ENCODE results near the gene TM9SF2.

The TM9SF2 gene

GRCh38 chr13:99498171-99499161, 2.8 kb upstream of the TM9SF2 start (continued):
- no peak for TF ChIP-seq ZFP37 (tag by site-specific recombination; IDR thresholded peaks at IDR 0.05)
- no peak for TF ChIP-seq ZNF132 (tag by site-specific recombination; IDR thresholded peaks at IDR 0.05; ENCODE audit: borderline replicate concordance)
- TF ChIP-seq ELK4 (IDR thresholded peaks at IDR 0.05; ENCODE audit: borderline replicate concordance, low read depth, low read length) = no peak
- TF ChIP-seq, protein P1, sequence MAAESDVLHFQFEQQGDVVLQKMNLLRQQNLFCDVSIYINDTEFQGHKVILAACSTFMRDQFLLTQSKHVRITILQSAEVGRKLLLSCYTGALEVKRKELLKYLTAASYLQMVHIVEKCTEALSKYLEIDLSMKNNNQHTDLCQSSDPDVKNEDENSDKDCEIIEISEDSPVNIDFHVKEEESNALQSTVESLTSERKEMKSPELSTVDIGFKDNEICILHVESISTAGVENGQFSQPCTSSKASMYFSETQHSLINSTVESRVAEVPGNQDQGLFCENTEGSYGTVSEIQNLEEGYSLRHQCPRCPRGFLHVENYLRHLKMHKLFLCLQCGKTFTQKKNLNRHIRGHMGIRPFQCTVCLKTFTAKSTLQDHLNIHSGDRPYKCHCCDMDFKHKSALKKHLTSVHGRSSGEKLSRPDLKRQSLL (tag by site-specific recombination; IDR thresholded peaks at IDR 0.05) = peak; percentile 83
- TF ChIP-seq ZNF350 (tag by site-specific recombination; IDR thresholded peaks at IDR 0.05) = no peak
- TF ChIP-seq MEIS1 (CRISPR knock-in tag; IDR thresholded peaks at IDR 0.05; ENCODE audit: borderline replicate concordance) = no peak
- TF ChIP-seq ZNF26 (tag by site-specific recombination; IDR thresholded peaks at IDR 0.05) = no peak
- TF ChIP-seq SCRT1 (tag by site-specific recombination; IDR thresholded peaks at IDR 0.05; ENCODE audit: borderline replicate concordance) = no peak
- no peak for TF ChIP-seq SALL2 (tag by site-specific recombination; IDR thresholded peaks at IDR 0.05; ENCODE audit: borderline replicate concordance)
- no peak for TF ChIP-seq ZNF423 (tag by site-specific recombination; IDR thresholded peaks at IDR 0.05)
- TF ChIP-seq ZNF157 (tag by site-specific recombination; IDR thresholded peaks at IDR 0.05) = no peak
- peak; percentile 56; the same call in 1 of the 2 replicates for TF ChIP-seq ZXDB (tag by site-specific recombination; IDR thresholded peaks at IDR 0.05)
- 0 out of 2 replicates have a peak, but pooled peaks have one; percentile 26 for TF ChIP-seq ZFHX2 (tag by site-specific recombination; conservative IDR thresholded peaks at IDR 0.05)
- TF ChIP-seq, protein P2, sequence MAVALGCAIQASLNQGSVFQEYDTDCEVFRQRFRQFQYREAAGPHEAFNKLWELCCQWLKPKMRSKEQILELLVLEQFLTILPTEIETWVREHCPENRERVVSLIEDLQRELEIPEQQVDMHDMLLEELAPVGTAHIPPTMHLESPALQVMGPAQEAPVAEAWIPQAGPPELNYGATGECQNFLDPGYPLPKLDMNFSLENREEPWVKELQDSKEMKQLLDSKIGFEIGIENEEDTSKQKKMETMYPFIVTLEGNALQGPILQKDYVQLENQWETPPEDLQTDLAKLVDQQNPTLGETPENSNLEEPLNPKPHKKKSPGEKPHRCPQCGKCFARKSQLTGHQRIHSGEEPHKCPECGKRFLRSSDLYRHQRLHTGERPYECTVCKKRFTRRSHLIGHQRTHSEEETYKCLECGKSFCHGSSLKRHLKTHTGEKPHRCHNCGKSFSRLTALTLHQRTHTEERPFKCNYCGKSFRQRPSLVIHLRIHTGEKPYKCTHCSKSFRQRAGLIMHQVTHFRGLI (tag by site-specific recombination; IDR thresholded peaks at IDR 0.05) = no peak; the same call in 1 of the 2 replicates
- TF ChIP-seq ZNF175 (tag by site-specific recombination; IDR thresholded peaks at IDR 0.05) = no peak
- TF ChIP-seq ZNF707 (tag by site-specific recombination; IDR thresholded peaks at IDR 0.05) = no peak
- TF ChIP-seq, protein P3, sequence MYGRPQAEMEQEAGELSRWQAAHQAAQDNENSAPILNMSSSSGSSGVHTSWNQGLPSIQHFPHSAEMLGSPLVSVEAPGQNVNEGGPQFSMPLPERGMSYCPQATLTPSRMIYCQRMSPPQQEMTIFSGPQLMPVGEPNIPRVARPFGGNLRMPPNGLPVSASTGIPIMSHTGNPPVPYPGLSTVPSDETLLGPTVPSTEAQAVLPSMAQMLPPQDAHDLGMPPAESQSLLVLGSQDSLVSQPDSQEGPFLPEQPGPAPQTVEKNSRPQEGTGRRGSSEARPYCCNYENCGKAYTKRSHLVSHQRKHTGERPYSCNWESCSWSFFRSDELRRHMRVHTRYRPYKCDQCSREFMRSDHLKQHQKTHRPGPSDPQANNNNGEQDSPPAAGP (tag by site-specific recombination; IDR thresholded peaks at IDR 0.05) = peak; percentile 59; the same call in 1 of the 2 replicates
- TF ChIP-seq ZNF366 (tag by site-specific recombination; conservative IDR thresholded peaks at IDR 0.05) = no peak
- no peak for TF ChIP-seq ZNF10 (tag by site-specific recombination; IDR thresholded peaks at IDR 0.05)
- TF ChIP-seq, protein P4, sequence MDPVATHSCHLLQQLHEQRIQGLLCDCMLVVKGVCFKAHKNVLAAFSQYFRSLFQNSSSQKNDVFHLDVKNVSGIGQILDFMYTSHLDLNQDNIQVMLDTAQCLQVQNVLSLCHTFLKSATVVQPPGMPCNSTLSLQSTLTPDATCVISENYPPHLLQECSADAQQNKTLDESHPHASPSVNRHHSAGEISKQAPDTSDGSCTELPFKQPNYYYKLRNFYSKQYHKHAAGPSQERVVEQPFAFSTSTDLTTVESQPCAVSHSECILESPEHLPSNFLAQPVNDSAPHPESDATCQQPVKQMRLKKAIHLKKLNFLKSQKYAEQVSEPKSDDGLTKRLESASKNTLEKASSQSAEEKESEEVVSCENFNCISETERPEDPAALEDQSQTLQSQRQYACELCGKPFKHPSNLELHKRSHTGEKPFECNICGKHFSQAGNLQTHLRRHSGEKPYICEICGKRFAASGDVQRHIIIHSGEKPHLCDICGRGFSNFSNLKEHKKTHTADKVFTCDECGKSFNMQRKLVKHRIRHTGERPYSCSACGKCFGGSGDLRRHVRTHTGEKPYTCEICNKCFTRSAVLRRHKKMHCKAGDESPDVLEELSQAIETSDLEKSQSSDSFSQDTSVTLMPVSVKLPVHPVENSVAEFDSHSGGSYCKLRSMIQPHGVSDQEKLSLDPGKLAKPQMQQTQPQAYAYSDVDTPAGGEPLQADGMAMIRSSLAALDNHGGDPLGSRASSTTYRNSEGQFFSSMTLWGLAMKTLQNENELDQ (tag by site-specific recombination; IDR thresholded peaks at IDR 0.05; ENCODE audit: low read depth) = no peak
- TF ChIP-seq GFI1B (tag by site-specific recombination; IDR thresholded peaks at IDR 0.05) = 0 out of 2 replicates have a peak, but pooled peaks have one; percentile 42
- TF ChIP-seq ZNF747 (tag by site-specific recombination; IDR thresholded peaks at IDR 0.05) = no peak
- TF ChIP-seq, protein P5, sequence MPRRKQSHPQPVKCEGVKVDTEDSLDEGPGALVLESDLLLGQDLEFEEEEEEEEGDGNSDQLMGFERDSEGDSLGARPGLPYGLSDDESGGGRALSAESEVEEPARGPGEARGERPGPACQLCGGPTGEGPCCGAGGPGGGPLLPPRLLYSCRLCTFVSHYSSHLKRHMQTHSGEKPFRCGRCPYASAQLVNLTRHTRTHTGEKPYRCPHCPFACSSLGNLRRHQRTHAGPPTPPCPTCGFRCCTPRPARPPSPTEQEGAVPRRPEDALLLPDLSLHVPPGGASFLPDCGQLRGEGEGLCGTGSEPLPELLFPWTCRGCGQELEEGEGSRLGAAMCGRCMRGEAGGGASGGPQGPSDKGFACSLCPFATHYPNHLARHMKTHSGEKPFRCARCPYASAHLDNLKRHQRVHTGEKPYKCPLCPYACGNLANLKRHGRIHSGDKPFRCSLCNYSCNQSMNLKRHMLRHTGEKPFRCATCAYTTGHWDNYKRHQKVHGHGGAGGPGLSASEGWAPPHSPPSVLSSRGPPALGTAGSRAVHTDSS (tag by site-specific recombination; IDR thresholded peaks at IDR 0.05) = no peak
- 0 out of 2 replicates have a peak, but pooled peaks have one; percentile 42 for TF ChIP-seq ZFP69B (tag by site-specific recombination; IDR thresholded peaks at IDR 0.05)
- no peak for TF ChIP-seq ZNF19 (tag by site-specific recombination; IDR thresholded peaks at IDR 0.05; ENCODE audit: low read depth)
- no peak for TF ChIP-seq ZNF521 (tag by site-specific recombination; IDR thresholded peaks at IDR 0.05)
- TF ChIP-seq ZSCAN30 (tag by site-specific recombination; IDR thresholded peaks at IDR 0.05) = 0 out of 2 replicates have a peak, but pooled peaks have one; percentile 15
- TF ChIP-seq ZNF239 (tag by site-specific recombination; IDR thresholded peaks at IDR 0.05) = no peak
- no peak for TF ChIP-seq HOXC10 (CRISPR knock-in tag; IDR thresholded peaks at IDR 0.05)
